AG04449 (cell line): ENCODE measurements around the gene CCDC152.

Experiments used
- CTCF ChIA-PET: fragments of 350-600 bp; formaldehyde crosslinking; extraction: SDS; loops from one replicate; lab custom pipeline; 2021; ENCODE audit warnings: antibody characterized with exemption; lab: Yijun Ruan, JAX
- POLR2A ChIA-PET: fragments of 400-600, 350-600 bp; formaldehyde crosslinking; extraction: SDS; loops from one replicate; lab custom pipeline; 2020; ENCODE audit warnings: antibody characterized with exemption, inconsistent platforms; lab: Yijun Ruan, JAX
- DNase-seq: peaks from one replicate; pipeline ENCODE4 v3.0.0-alpha.2; 2010; ENCODE audit warnings: low read depth, low spot score
- H3K4me3 ChIP-seq: 2 replicates; pipeline ENCODE4 v1.5.1; 2011; ENCODE audit warnings: low read depth, mild to moderate bottlenecking, control low read depth, low read length
- CTCF ChIP-seq: IDR thresholded peaks from one replicate; pipeline ENCODE4 v1.5.1; 2011; ENCODE audit warnings: mild to moderate bottlenecking, moderate library complexity, low read length, control low read depth, inconsistent platforms; ENCODE audit not compliant: insufficient read depth; ENCODE audit errors: missing control alignments

Gene CCDC152

GRCh38 chr5:42807722-42808447 lies 51.3 kb downstream of the CCDC152 start:
- no peak for DNase-seq
- TF ChIP-seq CTCF, result no peak
- ChIA-PET CTCF (no interaction called here), POLR2A (no interaction called here)
- no peak overlapping the region for H3K4me3 ChIP-seq

GRCh38 chr5:42808888-42809611 lies 52.4 kb downstream of the CCDC152 start:
- CTCF ChIA-PET, result interaction anchor here (0.7 kb wide), 1 partner anchor 77 kb away, joined by 3 read pairs; no protein-coding TSS in a partner anchor

GRCh38 chr5:42810834-42811590 lies 54.4 kb downstream of the CCDC152 start:
- DNase-seq, result no peak
- POLR2A ChIA-PET, result no interaction called here
- no peak overlapping the region for H3K4me3 ChIP-seq
- CTCF ChIA-PET, result interaction anchor here (1.6 kb wide), 1 partner anchor 10 kb away, joined by 5 read pairs; no protein-coding TSS in a partner anchor
- no peak for TF ChIP-seq CTCF

More at GRCh38 chr5:42808888-42809611, 52.4 kb downstream of the CCDC152 start:
- no peak overlapping the region for H3K4me3 ChIP-seq
- POLR2A ChIA-PET, result no interaction called here
- no peak for DNase-seq
- TF ChIP-seq CTCF, result no peak

GRCh38 chr5:42811591-42812446 lies 55.2 kb downstream of the CCDC152 start, which contains the start of gene SELENOP:
SELENOP (minus strand) TSS chr5:42811892; CDS start chr5:42808353, 3,539 bp downstream.
- no peak for DNase-seq
- no peak for TF ChIP-seq CTCF
- no peak within 1 kb of the TSS for H3K4me3 ChIP-seq
- ChIA-PET CTCF (interaction anchor here (0.6 kb wide), 1 partner anchor 955 kb away, joined by 3 read pairs; no protein-coding TSS in a partner anchor), POLR2A (no interaction called here)

GRCh38 chr5:42812620-42813019 lies 56.0 kb downstream of the CCDC152 start:
- no peak for TF ChIP-seq CTCF
- POLR2A ChIA-PET, result no interaction called here
- no peak for DNase-seq
- CTCF ChIA-PET, result interaction anchor here (0.6 kb wide), 1 partner anchor 956 kb away, joined by 3 read pairs; no protein-coding TSS in a partner anchor
- no peak overlapping the region for H3K4me3 ChIP-seq
